Right atrium auricular region (tissue), 2 donors: ENCODE data around the gene TCFL5. TPM values are rescaled to one million over a fixed set of nuclear protein-coding genes. Genes with fewer than 3 reads are reported as not detected.

ENCODE experiments used
- DNase-seq: peaks from one replicate; pipeline ENCODE4 v3.0.0-alpha.2; 2019; ENCODE audit warnings: low spot score
- H3K27ac ChIP-seq, 2 donors: fragments of 200-600 bp; sonication (generic); 1 replicate in 1 of 2; 2 replicates in 1 of 2; pipeline ENCODE4 v1.5.1; 2016 to 2019
- H3K27me3 ChIP-seq, 2 donors: fragments of 200-600 bp; sonication (generic); one replicate each; pipeline versions ENCODE4 v1.5.1 to v1.6.0; 2017 to 2019
- H3K36me3 ChIP-seq: fragments of 200-600 bp; sonication (generic); one replicate; pipeline ENCODE4 v1.5.1; 2016
- H3K4me1 ChIP-seq, 2 donors: fragments of 200-600 bp; sonication (generic); one replicate each; pipeline versions ENCODE4 v1.5.1 to v1.6.0; 2017 to 2019
- H3K4me3 ChIP-seq, 2 donors: fragments of 200-600 bp; sonication (generic); 1 replicate in 1 of 2; 2 replicates in 1 of 2; pipeline ENCODE4 v1.5.1; 2017 to 2019; ENCODE audit warnings: mild to moderate bottlenecking in 1 of 2, moderate library complexity in 1 of 2
- H3K9me3 ChIP-seq, 2 donors: fragments of 200-600 bp; sonication (generic); one replicate each; pipeline ENCODE4 v1.5.1; 2019
- CTCF ChIP-seq, 2 donors: fragments of 200-600 bp; sonication (generic); IDR thresholded peaks; one replicate each; pipeline ENCODE4 v1.5.1; 2019; ENCODE audit warnings: antibody characterized with exemption in 2 of 2
- total RNA-seq, 2 donors: library from RNA; depleted of rRNA; stranded (reverse); fragments of >200 nt; gene quantifications; one replicate each; pipeline ENCODE4 v1.1.0, GENCODE V29; 2016

TCFL5 gene
- total RNA-seq, 2 donors from 2014 or later, result 4.8 to 6.4 TPM

DNA sequence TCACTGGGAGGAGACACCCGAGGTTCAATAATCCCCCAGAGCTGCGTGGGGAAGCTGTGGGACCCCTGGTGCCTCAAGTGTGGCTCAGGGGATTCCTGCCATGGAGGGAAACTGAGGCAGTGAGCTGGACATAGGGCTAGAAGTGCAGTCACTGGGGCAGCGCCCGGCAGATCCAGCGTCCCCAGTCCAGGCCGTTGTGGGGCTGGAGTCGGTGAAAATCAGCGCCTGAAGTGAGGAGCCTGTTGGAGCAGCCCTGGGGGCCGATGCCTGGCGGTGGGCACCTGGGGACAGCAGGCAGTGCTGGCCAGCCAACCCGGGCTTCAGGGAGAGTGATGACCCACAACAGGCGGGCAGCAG is 46.9 kb downstream of the TCFL5 start:
- no peak for TF ChIP-seq CTCF (IDR thresholded peaks at IDR 0.05)
- H3K4me1 ChIP-seq, result peaks cover 0 to 49% of the 10 kb centered on the region in 2 donors
- H3K4me3 ChIP-seq, result no peak overlapping the region
- H3K27ac ChIP-seq, result no peak overlapping the region
- peaks cover 0 to 4% of the 10 kb centered on the region in 2 donors for H3K27me3 ChIP-seq
- peaks cover 38% of the 10 kb centered on the region for H3K36me3 ChIP-seq
- no peaks in the 10 kb centered on the region for H3K9me3 ChIP-seq
- no peak for DNase-seq

DNA sequence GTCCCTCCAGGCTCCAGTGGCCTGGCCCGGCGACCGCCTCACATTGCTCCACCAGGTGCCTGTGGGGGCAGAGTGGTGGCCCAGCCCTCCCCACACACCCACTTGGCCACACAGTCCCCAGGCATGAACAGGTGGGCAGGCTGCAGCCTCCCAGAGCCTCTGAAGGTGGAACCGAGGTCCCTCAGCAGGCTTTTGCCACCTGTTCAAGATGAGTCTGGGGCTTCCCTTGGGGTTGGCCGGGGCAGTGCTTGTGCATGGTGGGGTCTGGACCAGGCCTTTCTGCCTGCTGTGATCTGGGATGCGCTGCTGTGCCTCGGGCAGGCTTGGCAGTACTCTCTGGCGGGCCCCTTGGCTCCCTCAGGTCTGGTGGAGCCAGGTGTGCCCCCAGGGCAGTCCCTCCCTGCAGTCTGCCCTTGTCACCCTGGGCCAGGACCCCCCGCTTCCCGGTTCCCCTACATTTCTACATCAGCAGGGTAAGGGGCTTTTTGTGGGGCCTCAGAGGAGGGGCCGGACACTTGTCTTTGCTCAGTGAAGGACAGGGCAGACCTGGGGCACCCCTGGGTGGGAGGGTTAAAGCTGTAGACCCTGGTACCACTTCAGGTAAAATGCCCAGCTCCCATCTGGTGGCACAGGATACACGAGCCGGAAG is 47.4 kb downstream of the TCFL5 start:
- TF ChIP-seq CTCF (IDR thresholded peaks at IDR 0.05), result no peak
- Histone ChIP-seq H3K27me3 (peaks cover 0 to 4% of the 10 kb centered on the region in 2 donors), H3K4me3 (no peak overlapping the region), H3K36me3 (peaks cover 43% of the 10 kb centered on the region), H3K4me1 (peaks cover 0 to 44% of the 10 kb centered on the region in 2 donors), H3K27ac (no peak overlapping the region), H3K9me3 (no peaks in the 10 kb centered on the region)
- DNase-seq, result no peak

GRCh38 chr20:62813588-62813987 is 48.0 kb downstream of the TCFL5 start:
- peaks cover 0 to 4% of the 10 kb centered on the region in 2 donors for H3K27me3 ChIP-seq
- H3K27ac ChIP-seq, result no peak overlapping the region
- peaks cover 49% of the 10 kb centered on the region for H3K36me3 ChIP-seq
- H3K4me3 ChIP-seq, result no peak overlapping the region
- peaks cover 0 to 38% of the 10 kb centered on the region in 2 donors for H3K4me1 ChIP-seq
- H3K9me3 ChIP-seq, result no peaks in the 10 kb centered on the region
- DNase-seq, result no peak
- TF ChIP-seq CTCF (IDR thresholded peaks at IDR 0.05), result no peak

DNA sequence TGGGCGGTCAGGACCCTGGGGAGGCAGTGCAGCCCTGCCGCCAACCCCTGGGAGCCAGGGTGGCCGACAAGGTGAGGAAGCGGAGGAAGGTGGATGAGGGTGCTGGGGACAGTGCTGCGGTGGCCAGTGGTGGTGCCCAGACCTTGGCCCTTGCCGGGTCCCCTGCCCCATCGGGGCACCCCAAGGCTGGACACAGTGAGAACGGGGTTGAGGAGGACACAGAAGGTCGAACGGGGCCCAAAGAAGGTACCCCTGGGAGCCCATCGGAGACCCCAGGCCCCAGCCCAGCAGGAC is 48.8 kb downstream of the TCFL5 start:
- Histone ChIP-seq H3K9me3 (no peaks in the 10 kb centered on the region), H3K27me3 (peaks cover 0 to 4% of the 10 kb centered on the region in 2 donors), H3K36me3 (peaks cover 53% of the 10 kb centered on the region), H3K4me1 (peaks cover 0 to 37% of the 10 kb centered on the region in 2 donors), H3K4me3 (no peak overlapping the region), H3K27ac (no peak overlapping the region)
- TF ChIP-seq CTCF (IDR thresholded peaks at IDR 0.05), result no peak
- DNase-seq, result no peak

DNA sequence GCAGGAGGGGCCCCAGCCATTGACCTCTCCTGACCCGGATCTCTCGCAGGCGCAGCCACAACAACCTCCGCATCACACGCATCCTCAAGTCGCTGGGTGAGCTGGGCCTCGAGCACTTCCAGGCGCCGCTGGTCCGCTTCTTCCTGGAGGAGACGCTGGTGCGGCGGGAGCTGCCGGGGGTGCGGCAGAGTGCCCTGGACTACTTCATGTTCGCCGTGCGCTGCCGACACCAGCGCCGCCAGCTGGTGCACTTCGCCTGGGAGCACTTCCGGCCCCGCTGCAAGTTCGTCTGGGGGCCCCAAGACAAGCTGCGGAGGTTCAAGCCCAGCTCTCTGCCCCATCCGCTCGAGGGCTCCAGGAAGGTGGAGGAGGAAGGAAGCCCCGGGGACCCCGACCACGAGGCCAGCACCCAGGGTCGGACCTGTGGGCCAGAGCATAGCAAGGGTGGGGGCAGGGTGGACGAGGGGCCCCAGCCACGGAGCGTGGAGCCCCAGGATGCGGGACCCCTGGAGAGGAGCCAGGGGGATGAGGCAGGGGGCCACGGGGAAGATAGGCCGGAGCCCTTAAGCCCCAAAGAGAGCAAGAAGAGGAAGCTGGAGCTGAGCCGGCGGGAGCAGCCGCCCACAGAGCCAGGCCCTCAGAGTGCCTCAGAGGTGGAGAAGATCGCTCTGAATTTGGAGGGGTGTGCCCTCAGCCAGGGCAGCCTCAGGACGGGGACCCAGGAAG is 49.3 kb downstream of the TCFL5 start:
- Histone ChIP-seq H3K27ac (no peak overlapping the region), H3K9me3 (no peaks in the 10 kb centered on the region), H3K27me3 (peaks cover 0 to 4% of the 10 kb centered on the region in 2 donors), H3K36me3 (peaks cover 58% of the 10 kb centered on the region), H3K4me3 (no peak overlapping the region), H3K4me1 (peaks cover 0 to 33% of the 10 kb centered on the region in 2 donors)
- DNase-seq, result no peak
- no peak for TF ChIP-seq CTCF (IDR thresholded peaks at IDR 0.05)
